Epithelial cell of proximal tubule (primary cell): ENCODE results near the gene COG5. TPM values are rescaled to one million over a fixed set of nuclear protein-coding genes. Genes with fewer than 3 reads are reported as not detected.

Experiments used
- DNase-seq: peaks from one replicate; pipeline ENCODE4 v3.0.0-alpha.2; 2011; ENCODE audit warnings: low read depth
- H3K4me3 ChIP-seq: 2 replicates; pipeline ENCODE4 v1.5.1; 2011; ENCODE audit warnings: low read depth, mild to moderate bottlenecking, low read length
- total RNA-seq: library from RNA; depleted of rRNA; stranded (reverse); fragments of >200 nt; gene quantifications from 2 replicates; pipeline ENCODE4 v1.2.3, GENCODE V29; 2015
- TF ChIP-seq, protein P1 (sequence below): conservative IDR thresholded peaks from 2 replicates; pipeline ENCODE4 v1.5.1; 2012; ENCODE audit warnings: low read depth, mild to moderate bottlenecking, low read length

The COG5 gene
- total RNA-seq, 1 donor from 2014 or later = 31.4 TPM

GRCh38 chr7:107284911-107285479, 278.7 kb downstream of the COG5 start:
- no peak overlapping the region for H3K4me3 ChIP-seq

GRCh38 chr7:107277331-107277730, 286.4 kb downstream of the COG5 start:
- TF ChIP-seq, protein P1, sequence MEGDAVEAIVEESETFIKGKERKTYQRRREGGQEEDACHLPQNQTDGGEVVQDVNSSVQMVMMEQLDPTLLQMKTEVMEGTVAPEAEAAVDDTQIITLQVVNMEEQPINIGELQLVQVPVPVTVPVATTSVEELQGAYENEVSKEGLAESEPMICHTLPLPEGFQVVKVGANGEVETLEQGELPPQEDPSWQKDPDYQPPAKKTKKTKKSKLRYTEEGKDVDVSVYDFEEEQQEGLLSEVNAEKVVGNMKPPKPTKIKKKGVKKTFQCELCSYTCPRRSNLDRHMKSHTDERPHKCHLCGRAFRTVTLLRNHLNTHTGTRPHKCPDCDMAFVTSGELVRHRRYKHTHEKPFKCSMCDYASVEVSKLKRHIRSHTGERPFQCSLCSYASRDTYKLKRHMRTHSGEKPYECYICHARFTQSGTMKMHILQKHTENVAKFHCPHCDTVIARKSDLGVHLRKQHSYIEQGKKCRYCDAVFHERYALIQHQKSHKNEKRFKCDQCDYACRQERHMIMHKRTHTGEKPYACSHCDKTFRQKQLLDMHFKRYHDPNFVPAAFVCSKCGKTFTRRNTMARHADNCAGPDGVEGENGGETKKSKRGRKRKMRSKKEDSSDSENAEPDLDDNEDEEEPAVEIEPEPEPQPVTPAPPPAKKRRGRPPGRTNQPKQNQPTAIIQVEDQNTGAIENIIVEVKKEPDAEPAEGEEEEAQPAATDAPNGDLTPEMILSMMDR = no peak
- DNase-seq = no peak
- no peak overlapping the region for H3K4me3 ChIP-seq

More at GRCh38 chr7:107284911-107285479, 278.7 kb downstream of the COG5 start:
- no peak for DNase-seq
- TF ChIP-seq, protein P1 = no peak

DNA sequence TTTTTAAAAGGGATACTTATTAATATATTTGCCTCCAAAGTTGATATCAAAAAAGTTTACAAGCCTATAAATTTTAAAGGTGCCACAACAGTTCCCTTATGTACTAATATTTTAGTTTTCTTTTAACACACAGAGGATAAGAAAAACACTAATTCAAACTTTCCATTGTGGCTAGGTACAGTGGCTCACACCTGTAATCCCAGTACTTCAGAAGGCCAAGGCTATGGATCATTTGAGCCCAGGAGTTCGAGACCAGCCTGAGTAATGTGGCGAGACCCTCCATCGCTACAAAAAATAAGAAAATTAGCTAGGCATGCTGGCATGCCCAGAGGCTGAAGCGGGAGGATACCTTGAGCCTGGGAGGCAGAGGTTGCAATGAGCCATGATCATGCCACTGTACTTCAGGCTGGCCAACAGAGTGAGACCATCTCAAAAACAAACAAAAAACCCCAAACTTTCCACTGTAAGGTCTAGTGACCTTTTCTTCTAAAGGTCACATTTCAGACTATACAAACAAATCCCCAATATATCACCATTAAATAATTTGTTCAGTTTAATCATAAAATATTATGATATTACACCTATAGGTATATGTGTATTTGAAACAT, 287.4 kb downstream of the COG5 start:
- TF ChIP-seq, protein P1 = no peak
- no peak overlapping the region for H3K4me3 ChIP-seq
- no peak for DNase-seq

DNA sequence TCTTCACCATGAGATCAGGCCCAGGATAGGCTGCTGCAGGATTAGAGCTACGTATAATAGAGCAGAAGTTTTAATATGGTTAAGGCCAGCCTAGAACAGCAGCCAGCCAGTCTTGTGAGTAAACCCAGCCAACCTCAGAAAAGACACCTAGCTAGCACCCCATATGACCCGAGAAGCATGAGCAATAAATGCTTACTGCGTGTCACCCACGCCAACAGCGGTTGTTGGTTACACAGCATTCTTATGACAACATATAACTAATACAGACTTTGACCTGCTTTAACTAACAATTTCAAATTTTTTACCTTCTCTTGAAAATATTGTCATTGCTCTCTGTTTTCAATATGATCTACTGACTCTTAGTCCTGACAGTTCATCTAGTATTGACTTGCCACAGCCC, 289.2 kb downstream of the COG5 start:
- H3K4me3 ChIP-seq = no peak overlapping the region
- no peak for DNase-seq
- TF ChIP-seq, protein P1 = no peak

DNA sequence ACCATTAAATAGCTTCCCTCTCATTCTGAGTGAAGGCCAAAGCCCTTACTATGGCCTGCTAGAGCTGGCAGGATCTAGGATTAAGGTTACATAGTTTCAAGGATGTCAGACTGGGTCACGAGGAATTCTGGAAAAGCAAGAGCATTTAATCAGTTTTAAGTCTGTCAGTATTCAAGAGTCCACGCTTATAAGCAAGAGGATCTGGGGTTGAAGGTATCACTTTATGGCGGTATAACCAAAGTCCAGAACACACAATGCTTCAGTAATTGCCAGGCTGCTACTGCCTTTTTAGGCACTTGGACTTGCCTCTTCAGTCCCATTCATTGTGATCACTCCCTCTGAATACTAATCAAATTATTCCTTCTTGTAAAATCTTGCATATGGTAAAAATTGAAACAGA, 293.9 kb downstream of the COG5 start:
- H3K4me3 ChIP-seq = no peak overlapping the region
- TF ChIP-seq, protein P1 = no peak
- DNase-seq = no peak

DNA sequence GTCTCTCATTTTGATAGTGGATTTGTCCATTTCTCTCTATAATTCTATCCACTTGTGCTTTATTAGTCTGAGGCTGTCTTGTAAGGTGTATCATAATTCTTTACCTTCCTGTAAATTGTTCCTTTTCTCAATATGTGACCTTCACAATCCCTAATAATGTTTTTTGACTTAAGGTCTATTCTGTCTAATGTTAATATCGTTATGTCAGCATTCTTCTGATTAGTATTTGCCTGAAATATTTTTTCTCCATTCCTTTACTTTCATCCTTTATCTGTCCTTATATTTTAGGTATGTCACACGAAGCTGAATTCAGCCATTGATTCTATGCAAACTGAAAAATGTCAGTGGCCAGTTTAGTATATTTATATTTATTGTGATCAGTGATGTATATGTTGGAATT, 295.1 kb downstream of the COG5 start:
- no peak overlapping the region for H3K4me3 ChIP-seq
- no peak for DNase-seq
- TF ChIP-seq, protein P1 = no peak

DNA sequence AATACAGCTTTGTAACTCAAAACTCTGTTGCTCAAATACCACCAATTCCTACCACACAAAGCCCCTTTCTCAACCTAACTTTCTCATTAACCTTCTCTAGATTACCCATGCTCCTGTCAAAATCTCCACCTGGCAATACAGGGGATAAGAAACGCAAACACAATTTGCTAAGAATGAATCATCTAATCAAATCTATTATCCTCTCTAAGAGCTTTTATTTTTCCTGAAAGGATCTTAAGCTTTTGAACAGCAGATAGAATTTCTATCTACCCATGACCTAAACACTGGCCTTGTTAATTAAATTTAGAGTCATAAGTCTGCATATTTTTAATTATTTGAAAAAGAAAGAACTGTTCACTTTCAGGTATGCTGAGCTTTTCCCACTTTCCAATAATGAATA, 296.6 kb downstream of the COG5 start:
- no peak overlapping the region for H3K4me3 ChIP-seq
- TF ChIP-seq, protein P1 = no peak
- DNase-seq = no peak
